ENCODE results near the gene DUSP22. TPM values are rescaled to one million over a fixed set of nuclear protein-coding genes. Genes with fewer than 3 reads are reported as not detected.

DUSP22 gene
- total and polyA plus RNA-seq, 2 experiments from 2014 or later = 12.8 to 36.8 TPM

DNA sequence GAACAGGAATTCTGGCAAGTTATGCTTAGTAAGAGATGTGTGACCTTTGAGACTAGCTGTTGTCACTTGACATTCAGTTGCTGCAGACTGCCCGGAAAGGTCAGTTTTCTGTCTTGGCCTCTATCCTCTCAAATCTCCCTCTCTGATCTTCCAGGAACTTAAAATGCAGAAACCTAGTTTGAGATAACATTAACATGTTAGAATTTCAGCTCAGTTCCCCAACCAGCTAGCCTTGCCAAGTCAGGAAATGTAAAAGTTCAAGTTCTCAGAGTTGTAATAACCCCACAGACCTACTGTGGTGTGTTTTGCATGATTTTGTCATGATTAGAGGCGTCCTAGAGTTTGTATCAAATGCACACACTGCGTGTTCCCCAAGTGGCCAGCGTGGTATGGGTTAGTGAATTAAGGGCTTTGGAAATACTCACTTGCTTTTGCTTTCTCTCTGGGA is 46.6 kb downstream of the DUSP22 start (continued):
- TF ChIP-seq, protein P1, sequence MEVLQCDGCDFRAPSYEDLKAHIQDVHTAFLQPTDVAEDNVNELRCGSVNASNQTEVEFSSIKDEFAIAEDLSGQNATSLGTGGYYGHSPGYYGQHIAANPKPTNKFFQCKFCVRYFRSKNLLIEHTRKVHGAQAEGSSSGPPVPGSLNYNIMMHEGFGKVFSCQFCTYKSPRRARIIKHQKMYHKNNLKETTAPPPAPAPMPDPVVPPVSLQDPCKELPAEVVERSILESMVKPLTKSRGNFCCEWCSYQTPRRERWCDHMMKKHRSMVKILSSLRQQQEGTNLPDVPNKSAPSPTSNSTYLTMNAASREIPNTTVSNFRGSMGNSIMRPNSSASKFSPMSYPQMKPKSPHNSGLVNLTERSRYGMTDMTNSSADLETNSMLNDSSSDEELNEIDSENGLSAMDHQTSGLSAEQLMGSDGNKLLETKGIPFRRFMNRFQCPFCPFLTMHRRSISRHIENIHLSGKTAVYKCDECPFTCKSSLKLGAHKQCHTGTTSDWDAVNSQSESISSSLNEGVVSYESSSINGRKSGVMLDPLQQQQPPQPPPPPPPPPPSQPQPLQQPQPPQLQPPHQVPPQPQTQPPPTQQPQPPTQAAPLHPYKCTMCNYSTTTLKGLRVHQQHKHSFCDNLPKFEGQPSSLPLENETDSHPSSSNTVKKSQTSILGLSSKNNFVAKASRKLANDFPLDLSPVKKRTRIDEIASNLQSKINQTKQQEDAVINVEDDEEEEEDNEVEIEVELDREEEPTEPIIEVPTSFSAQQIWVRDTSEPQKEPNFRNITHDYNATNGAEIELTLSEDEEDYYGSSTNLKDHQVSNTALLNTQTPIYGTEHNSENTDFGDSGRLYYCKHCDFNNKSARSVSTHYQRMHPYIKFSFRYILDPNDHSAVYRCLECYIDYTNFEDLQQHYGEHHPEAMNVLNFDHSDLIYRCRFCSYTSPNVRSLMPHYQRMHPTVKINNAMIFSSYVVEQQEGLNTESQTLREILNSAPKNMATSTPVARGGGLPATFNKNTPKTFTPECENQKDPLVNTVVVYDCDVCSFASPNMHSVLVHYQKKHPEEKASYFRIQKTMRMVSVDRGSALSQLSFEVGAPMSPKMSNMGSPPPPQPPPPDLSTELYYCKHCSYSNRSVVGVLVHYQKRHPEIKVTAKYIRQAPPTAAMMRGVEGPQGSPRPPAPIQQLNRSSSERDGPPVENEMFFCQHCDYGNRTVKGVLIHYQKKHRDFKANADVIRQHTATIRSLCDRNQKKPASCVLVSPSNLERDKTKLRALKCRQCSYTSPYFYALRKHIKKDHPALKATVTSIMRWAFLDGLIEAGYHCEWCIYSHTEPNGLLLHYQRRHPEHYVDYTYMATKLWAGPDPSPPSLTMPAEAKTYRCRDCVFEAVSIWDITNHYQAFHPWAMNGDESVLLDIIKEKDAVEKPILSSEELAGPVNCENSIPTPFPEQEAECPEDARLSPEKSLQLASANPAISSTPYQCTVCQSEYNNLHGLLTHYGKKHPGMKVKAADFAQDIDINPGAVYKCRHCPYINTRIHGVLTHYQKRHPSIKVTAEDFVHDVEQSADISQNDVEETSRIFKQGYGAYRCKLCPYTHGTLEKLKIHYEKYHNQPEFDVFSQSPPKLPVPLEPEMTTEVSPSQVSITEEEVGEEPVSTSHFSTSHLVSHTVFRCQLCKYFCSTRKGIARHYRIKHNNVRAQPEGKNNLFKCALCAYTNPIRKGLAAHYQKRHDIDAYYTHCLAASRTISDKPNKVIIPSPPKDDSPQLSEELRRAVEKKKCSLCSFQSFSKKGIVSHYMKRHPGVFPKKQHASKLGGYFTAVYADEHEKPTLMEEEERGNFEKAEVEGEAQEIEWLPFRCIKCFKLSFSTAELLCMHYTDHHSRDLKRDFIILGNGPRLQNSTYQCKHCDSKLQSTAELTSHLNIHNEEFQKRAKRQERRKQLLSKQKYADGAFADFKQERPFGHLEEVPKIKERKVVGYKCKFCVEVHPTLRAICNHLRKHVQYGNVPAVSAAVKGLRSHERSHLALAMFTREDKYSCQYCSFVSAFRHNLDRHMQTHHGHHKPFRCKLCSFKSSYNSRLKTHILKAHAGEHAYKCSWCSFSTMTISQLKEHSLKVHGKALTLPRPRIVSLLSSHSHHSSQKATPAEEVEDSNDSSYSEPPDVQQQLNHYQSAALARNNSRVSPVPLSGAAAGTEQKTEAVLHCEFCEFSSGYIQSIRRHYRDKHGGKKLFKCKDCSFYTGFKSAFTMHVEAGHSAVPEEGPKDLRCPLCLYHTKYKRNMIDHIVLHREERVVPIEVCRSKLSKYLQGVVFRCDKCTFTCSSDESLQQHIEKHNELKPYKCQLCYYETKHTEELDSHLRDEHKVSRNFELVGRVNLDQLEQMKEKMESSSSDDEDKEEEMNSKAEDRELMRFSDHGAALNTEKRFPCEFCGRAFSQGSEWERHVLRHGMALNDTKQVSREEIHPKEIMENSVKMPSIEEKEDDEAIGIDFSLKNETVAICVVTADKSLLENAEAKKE (CRISPR knock-in tag; IDR thresholded peaks at IDR 0.05) = no peak
- TF ChIP-seq, protein P2, sequence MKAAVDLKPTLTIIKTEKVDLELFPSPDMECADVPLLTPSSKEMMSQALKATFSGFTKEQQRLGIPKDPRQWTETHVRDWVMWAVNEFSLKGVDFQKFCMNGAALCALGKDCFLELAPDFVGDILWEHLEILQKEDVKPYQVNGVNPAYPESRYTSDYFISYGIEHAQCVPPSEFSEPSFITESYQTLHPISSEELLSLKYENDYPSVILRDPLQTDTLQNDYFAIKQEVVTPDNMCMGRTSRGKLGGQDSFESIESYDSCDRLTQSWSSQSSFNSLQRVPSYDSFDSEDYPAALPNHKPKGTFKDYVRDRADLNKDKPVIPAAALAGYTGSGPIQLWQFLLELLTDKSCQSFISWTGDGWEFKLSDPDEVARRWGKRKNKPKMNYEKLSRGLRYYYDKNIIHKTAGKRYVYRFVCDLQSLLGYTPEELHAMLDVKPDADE (IDR thresholded peaks at IDR 0.05) = no peak
- TF ChIP-seq, protein P3, sequence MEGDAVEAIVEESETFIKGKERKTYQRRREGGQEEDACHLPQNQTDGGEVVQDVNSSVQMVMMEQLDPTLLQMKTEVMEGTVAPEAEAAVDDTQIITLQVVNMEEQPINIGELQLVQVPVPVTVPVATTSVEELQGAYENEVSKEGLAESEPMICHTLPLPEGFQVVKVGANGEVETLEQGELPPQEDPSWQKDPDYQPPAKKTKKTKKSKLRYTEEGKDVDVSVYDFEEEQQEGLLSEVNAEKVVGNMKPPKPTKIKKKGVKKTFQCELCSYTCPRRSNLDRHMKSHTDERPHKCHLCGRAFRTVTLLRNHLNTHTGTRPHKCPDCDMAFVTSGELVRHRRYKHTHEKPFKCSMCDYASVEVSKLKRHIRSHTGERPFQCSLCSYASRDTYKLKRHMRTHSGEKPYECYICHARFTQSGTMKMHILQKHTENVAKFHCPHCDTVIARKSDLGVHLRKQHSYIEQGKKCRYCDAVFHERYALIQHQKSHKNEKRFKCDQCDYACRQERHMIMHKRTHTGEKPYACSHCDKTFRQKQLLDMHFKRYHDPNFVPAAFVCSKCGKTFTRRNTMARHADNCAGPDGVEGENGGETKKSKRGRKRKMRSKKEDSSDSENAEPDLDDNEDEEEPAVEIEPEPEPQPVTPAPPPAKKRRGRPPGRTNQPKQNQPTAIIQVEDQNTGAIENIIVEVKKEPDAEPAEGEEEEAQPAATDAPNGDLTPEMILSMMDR (conservative IDR thresholded peaks at IDR 0.05; ENCODE audit: low read depth in 2 of 2) = no peak
- no peak for TF ChIP-seq NANOG (IDR thresholded peaks at IDR 0.05; ENCODE audit: borderline replicate concordance)
- no peak for TF ChIP-seq POLR2AphosphoS5 (IDR thresholded peaks at IDR 0.05; ENCODE audit: low read depth)
- no peak for TF ChIP-seq JUNB (IDR thresholded peaks at IDR 0.05; ENCODE audit: unreplicated experiment)
- TF ChIP-seq ZNF331 (CRISPR knock-in tag; IDR thresholded peaks at IDR 0.05; ENCODE audit: low read depth) = no peak
